Measurements from ENCODE around the gene ITGBL1. TPM values are rescaled to one million over a fixed set of nuclear protein-coding genes. Genes with fewer than 3 reads are reported as not detected.

ITGBL1 gene
- total RNA-seq, 4 donors from 2014 or later: 0.83 to 28.0 (median 3.0) TPM

DNA sequence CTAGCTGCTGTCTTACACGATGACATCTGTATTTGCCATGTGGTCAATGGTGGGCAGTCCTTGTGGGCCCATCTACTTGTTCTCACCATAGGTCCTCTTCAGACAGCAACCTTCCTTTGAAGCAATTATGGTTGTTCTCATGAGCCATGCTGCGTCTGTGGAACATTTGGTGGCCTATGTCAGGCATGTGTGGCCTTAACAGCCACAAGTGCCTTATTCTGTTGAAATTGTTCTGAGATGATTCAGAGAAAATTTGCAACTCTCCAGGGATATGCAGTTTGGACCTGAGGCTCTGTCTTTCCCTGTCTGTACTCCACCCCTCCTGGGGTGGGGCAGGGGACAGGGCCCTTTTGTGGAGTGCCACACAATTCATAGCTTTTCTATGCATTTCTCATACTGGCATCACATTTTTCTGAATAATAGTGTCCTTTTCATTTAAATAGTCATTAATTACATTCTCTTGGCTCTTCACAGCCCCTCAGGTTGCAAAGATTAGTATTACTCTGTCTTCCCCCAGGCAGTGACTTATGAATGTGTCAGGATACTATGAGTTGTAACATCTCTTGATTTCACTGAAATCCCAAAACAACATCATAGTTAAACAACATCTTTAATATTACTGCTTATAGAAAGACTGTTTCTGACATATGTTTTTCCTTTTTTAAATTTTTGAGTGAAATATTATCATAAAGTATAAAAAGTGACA, 102.1 kb downstream of the ITGBL1 start:
- H3K27me3 ChIP-seq: no peaks in the 10 kb centered on the region
- H3K4me1 ChIP-seq: no peaks in the 10 kb centered on the region
- no peak for TF ChIP-seq POLR2A (IDR thresholded peaks at IDR 0.05)
- TF ChIP-seq, protein P1, sequence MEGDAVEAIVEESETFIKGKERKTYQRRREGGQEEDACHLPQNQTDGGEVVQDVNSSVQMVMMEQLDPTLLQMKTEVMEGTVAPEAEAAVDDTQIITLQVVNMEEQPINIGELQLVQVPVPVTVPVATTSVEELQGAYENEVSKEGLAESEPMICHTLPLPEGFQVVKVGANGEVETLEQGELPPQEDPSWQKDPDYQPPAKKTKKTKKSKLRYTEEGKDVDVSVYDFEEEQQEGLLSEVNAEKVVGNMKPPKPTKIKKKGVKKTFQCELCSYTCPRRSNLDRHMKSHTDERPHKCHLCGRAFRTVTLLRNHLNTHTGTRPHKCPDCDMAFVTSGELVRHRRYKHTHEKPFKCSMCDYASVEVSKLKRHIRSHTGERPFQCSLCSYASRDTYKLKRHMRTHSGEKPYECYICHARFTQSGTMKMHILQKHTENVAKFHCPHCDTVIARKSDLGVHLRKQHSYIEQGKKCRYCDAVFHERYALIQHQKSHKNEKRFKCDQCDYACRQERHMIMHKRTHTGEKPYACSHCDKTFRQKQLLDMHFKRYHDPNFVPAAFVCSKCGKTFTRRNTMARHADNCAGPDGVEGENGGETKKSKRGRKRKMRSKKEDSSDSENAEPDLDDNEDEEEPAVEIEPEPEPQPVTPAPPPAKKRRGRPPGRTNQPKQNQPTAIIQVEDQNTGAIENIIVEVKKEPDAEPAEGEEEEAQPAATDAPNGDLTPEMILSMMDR (IDR thresholded peaks at IDR 0.05): no peak
- WGBS, 2 donors: 79 to 90% methylated on average over 2 of the region's 2 CpGs
- intact Hi-C loops (cut with DNase I): no loop called here
- H3K36me3 ChIP-seq: no peaks in the 10 kb centered on the region
- no peak overlapping the region for H3K27ac ChIP-seq
- no peak overlapping the region for H3K4me3 ChIP-seq
- no peak for DNase-seq
- no peaks in the 10 kb centered on the region for H3K9me3 ChIP-seq

DNA sequence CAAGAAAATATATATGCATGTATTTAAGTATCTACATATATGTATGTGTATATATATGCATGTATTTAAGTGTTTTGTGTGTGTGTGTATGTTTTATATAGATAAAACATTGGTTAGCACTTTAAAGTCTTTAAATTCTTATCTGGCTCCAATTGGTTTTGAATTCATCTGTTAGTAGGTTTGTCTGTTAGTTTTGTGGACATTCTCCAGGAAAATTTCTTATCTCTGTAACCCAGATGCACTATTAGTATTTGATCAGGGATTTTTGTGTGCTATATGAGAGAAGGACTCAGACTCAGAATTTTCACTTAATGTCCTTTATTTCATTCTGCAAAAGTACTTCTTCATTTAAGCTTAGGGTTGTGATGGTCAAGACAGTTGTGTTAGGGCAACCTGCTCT, 103.1 kb downstream of the ITGBL1 start:
- no peak for TF ChIP-seq POLR2A (IDR thresholded peaks at IDR 0.05)
- TF ChIP-seq, protein P1 (IDR thresholded peaks at IDR 0.05): no peak
- Histone ChIP-seq H3K4me1 (no peaks in the 10 kb centered on the region), H3K27ac (no peak overlapping the region), H3K27me3 (no peaks in the 10 kb centered on the region), H3K9me3 (no peaks in the 10 kb centered on the region), H3K36me3 (no peaks in the 10 kb centered on the region), H3K4me3 (no peak overlapping the region)
- DNase-seq: no peak
- intact Hi-C loops (cut with DNase I): no loop called here

DNA sequence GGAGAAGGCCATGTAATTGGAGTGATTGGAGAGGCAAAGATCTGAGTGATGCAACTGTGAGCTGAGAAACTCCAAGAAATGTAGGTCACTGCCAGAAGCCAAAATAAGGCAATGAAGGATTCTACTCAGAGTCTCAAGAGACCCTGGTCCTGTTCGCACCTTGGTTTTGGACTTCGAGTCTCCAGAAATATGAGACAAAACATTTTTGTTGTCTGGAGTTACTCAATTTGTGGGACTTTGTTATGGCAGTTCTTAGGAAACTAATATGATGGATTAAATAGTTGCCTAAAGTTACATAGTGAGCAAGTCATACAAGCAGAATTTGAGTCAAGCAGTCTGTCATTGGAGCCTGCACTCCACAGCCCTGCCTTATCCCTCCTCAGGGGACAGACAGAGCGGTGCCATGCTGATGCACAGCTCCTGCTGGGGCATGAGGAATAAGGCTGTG, 104.2 kb downstream of the ITGBL1 start:
- TF ChIP-seq POLR2A (IDR thresholded peaks at IDR 0.05): no peak
- TF ChIP-seq, protein P1 (IDR thresholded peaks at IDR 0.05): no peak

DNA sequence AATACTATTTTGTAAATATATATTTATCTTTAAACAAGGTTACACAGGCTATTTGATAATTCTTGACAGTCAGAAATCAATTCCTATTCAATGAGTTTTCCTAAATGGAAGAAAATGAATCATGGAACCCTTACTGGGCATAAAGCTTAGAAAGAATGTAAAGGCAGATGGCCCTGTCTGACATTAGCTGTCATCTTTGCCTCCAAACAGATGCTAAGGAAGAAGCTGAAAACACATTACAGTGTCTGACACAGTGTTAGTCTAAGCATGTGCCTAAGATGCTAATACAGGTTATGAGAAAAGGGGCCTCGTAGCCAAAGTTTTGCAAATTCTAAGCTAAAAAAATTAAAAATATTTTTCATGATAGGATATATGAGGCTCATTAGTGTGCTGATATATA, 112.8 kb downstream of the ITGBL1 start:
- intact Hi-C loops (cut with DNase I): no loop called here
- no peaks in the 10 kb centered on the region for H3K27me3 ChIP-seq
- H3K36me3 ChIP-seq: no peaks in the 10 kb centered on the region
- TF ChIP-seq POLR2A (IDR thresholded peaks at IDR 0.05): no peak
- TF ChIP-seq, protein P1 (IDR thresholded peaks at IDR 0.05): no peak
- no peaks in the 10 kb centered on the region for H3K9me3 ChIP-seq
- H3K4me1 ChIP-seq: no peaks in the 10 kb centered on the region
- no peak overlapping the region for H3K4me3 ChIP-seq
- no peak overlapping the region for H3K27ac ChIP-seq
- DNase-seq: no peak
- 88 to 94% methylated on average over 1 of the region's 1 CpG for WGBS, 2 donors

More for the DNA sequence above, 104.2 kb downstream of the ITGBL1 start:
- intact Hi-C loops (cut with DNase I): no loop called here
- Histone ChIP-seq H3K9me3 (no peaks in the 10 kb centered on the region), H3K36me3 (no peaks in the 10 kb centered on the region), H3K27ac (no peak overlapping the region), H3K4me1 (no peaks in the 10 kb centered on the region), H3K27me3 (no peaks in the 10 kb centered on the region), H3K4me3 (no peak overlapping the region)
- no peak for DNase-seq
- WGBS, 2 donors: 72 to 84% methylated on average over 3 of the region's 3 CpGs

DNA sequence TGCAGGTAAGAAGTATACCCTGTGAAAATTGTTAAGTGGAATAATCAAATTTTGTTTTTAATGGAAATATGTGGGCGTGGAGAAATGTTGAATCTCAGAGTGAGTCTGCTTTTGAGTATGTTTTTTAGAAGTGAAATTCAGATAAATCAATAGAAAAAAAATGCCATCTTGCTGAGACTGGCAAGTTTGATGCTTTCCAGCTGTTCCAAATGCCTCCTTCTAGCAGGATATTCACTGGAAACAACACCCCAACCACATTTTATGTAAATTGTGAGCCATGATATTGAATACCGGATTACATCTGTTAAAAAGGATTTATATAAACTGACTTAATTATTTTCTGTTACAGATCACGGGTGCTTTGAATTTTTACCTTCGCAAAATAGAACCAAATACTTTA, 115.4 kb downstream of the ITGBL1 start:
- Histone ChIP-seq H3K27ac (no peak overlapping the region), H3K36me3 (no peaks in the 10 kb centered on the region), H3K9me3 (no peaks in the 10 kb centered on the region), H3K4me1 (no peaks in the 10 kb centered on the region), H3K4me3 (no peak overlapping the region), H3K27me3 (no peaks in the 10 kb centered on the region)
- DNase-seq: no peak
- no peak for TF ChIP-seq POLR2A (IDR thresholded peaks at IDR 0.05)
- TF ChIP-seq, protein P1 (IDR thresholded peaks at IDR 0.05): no peak
- intact Hi-C loops (cut with DNase I): no loop called here
- 73 to 74% methylated on average over 4 of the region's 4 CpGs for WGBS, 2 donors
